Natural killer cell (primary cell): ENCODE measurements around the gene OR6N1. TPM values are rescaled to one million over a fixed set of nuclear protein-coding genes. Genes with fewer than 3 reads are reported as not detected.

ENCODE experiments used
- ATAC-seq, 3 donors: fragments of 150-1000 bp in 2 of 3; fragments of 200-7000 bp in 1 of 3; cut with Tn5 transposase; 1 replicate in 1 of 3; 2 replicates in 2 of 3; pipeline ENCODE4 v1.10.0; 2021; ENCODE audit warnings: mild to moderate bottlenecking in 2 of 3, moderate library complexity in 2 of 3
- DNase-seq, 2 donors: peaks; one replicate each; pipeline versions ENCODE4 v3.0.0 to v3.0.0-alpha.2; 2013 to 2021; ENCODE audit warnings: mixed read lengths in 1 of 2
- H3K27ac ChIP-seq: one replicate; pipeline ENCODE4 v1.5.1; 2013; ENCODE audit warnings: mild to moderate bottlenecking, low read length
- H3K27me3 ChIP-seq: one replicate; pipeline ENCODE4 v1.6.1; 2013; ENCODE audit warnings: low read length; ENCODE audit not compliant: control insufficient read depth, insufficient read depth
- H3K36me3 ChIP-seq: one replicate; pipeline ENCODE4 v1.6.1; 2013; ENCODE audit warnings: low read length; ENCODE audit not compliant: control insufficient read depth, insufficient read depth
- H3K4me1 ChIP-seq: one replicate; pipeline ENCODE4 v1.6.1; 2013; ENCODE audit warnings: low read length; ENCODE audit not compliant: control insufficient read depth, insufficient read depth
- H3K4me3 ChIP-seq: one replicate; pipeline ENCODE4 v1.5.1; 2013; ENCODE audit warnings: low read length
- H3K9me3 ChIP-seq: one replicate; pipeline ENCODE4 v1.6.1; 2013; ENCODE audit warnings: low read length; ENCODE audit not compliant: control insufficient read depth, insufficient read depth
- H3K27ac Mint-ChIP-seq, 2 donors: one replicate each; pipeline ENCODE4 v1.8.0; 2022; ENCODE audit warnings: mild to moderate bottlenecking in 2 of 2, mixed read lengths in 2 of 2, moderate library complexity in 1 of 2
- H3K27me3 Mint-ChIP-seq, 2 donors: one replicate each; pipeline ENCODE4 v1.8.0; 2022; ENCODE audit warnings: low read depth in 2 of 2, mixed read lengths in 2 of 2
- H3K36me3 Mint-ChIP-seq: one replicate; pipeline ENCODE4 v1.8.0; 2022; ENCODE audit warnings: mixed read lengths
- H3K4me1 Mint-ChIP-seq, 2 donors: one replicate each; pipeline ENCODE4 v1.8.0; 2022; ENCODE audit warnings: mixed read lengths in 2 of 2
- H3K4me3 Mint-ChIP-seq: one replicate; pipeline ENCODE4 v1.8.0; 2022; ENCODE audit warnings: mild to moderate bottlenecking, moderate library complexity, mixed read lengths
- H3K9me3 Mint-ChIP-seq, 2 donors: one replicate each; pipeline ENCODE4 v1.8.0; 2022; ENCODE audit warnings: mixed read lengths in 2 of 2
- WGBS: methylation state at CpG from one replicate; pipeline ENCODE4 v1.1.7; 2013; ENCODE audit warnings: missing lambda C conversion rate; ENCODE audit not compliant: insufficient coverage; 5-methylcytosine and 5-hydroxymethylcytosine counted together
- intact Hi-C: fragments of 100-400 bp; cut with micrococcal nuclease; formaldehyde crosslinking; loops from one replicate; pipeline ENCODE4 v1.14.2; 2022
- total RNA-seq, 4 donors: library from RNA; stranded (reverse); fragments of 120-200 nt in 1 of 4; gene quantifications; one replicate each; pipeline versions ENCODE4 v1.2.3 to v1.2.4, GENCODE V29; 2013 to 2022
- TF ChIP-seq, protein P1 (sequence below): fragments of 200-600 bp; IDR thresholded peaks from one replicate; pipeline ENCODE4 v1.8.0; 2022; ENCODE audit warnings: antibody characterized with exemption

The OR6N1 gene
- total RNA-seq, 3 donors from 2014 or later (not counting 1 experiment from before 2014, with no cell fraction given): 4.0 TPM; not detected in 2

DNA sequence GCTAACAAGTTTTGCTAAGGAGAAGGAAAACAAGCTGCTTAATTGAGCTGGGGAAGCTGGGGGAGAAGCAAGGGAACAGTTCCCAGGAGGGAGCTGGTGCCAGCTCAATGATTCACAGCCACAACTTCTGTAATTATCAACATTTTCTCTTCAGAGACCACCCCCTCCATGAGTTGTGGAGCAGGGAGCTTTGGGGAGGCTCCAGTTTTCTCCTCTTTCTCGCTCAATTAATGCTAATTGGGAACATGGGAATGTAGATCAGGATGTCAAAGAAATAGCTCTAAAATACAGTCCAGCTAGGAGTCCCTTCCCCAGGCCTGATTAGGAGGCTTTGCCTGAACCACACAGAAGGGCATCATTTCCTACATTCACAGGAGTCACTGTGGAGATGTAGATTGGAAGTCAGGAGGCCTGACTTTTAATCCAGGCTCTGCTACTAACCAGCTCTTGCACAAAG is 47.0 kb upstream of the OR6N1 start:
- H3K9me3 Mint-ChIP-seq: no peaks in the 10 kb centered on the region
- Histone ChIP-seq H3K9me3 (no peaks in the 10 kb centered on the region), H3K4me1 (peaks cover 14% of the 10 kb centered on the region), H3K4me3 (no peak overlapping the region), H3K27me3 (no peaks in the 10 kb centered on the region), H3K27ac (peak overlapping the region; percentile 63), H3K36me3 (no peaks in the 10 kb centered on the region)
- peak in 1 of 3 donors; percentile 30 for ATAC-seq
- no peaks in the 10 kb centered on the region for H3K27me3 Mint-ChIP-seq
- WGBS: no CpG with 5 or more reads among the region's 1 CpG
- intact Hi-C loops: loop anchor here (2.0 kb wide), 2 partner anchors 112 to 190 kb away; partner anchors contain the start of genes IFI16 and PYHIN1
- no peak for DNase-seq
- peak overlapping the region; percentile 85 to 87 for H3K27ac Mint-ChIP-seq
- H3K36me3 Mint-ChIP-seq: no peaks in the 10 kb centered on the region
- peak overlapping the region; percentile 84 for H3K4me3 Mint-ChIP-seq
- TF ChIP-seq, protein P1, sequence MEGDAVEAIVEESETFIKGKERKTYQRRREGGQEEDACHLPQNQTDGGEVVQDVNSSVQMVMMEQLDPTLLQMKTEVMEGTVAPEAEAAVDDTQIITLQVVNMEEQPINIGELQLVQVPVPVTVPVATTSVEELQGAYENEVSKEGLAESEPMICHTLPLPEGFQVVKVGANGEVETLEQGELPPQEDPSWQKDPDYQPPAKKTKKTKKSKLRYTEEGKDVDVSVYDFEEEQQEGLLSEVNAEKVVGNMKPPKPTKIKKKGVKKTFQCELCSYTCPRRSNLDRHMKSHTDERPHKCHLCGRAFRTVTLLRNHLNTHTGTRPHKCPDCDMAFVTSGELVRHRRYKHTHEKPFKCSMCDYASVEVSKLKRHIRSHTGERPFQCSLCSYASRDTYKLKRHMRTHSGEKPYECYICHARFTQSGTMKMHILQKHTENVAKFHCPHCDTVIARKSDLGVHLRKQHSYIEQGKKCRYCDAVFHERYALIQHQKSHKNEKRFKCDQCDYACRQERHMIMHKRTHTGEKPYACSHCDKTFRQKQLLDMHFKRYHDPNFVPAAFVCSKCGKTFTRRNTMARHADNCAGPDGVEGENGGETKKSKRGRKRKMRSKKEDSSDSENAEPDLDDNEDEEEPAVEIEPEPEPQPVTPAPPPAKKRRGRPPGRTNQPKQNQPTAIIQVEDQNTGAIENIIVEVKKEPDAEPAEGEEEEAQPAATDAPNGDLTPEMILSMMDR: no peak
- peaks cover 22 to 29% of the 10 kb centered on the region in 2 donors for H3K4me1 Mint-ChIP-seq

DNA sequence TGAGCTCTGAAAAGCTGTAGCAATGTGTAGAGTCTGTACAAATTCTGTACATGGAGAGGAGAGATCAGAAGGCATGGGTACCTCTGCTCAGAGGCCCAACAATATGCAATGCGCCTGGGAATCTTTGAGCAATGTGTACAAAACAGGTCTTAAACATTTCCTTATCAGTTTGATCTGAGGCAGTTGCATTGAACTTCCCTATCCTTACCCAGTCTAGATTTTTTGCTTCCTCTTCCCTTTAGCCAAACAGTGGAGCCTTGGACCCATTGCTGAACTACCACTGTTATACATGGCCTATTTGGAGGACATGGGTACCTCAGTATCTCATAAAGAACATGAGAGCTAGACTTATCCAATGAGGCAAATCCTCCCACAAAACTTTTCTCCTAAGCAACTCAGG is 46.6 kb upstream of the OR6N1 start:
- H3K4me1 ChIP-seq: peaks cover 14% of the 10 kb centered on the region
- peak overlapping the region; percentile 85 to 87 for H3K27ac Mint-ChIP-seq

DNA sequence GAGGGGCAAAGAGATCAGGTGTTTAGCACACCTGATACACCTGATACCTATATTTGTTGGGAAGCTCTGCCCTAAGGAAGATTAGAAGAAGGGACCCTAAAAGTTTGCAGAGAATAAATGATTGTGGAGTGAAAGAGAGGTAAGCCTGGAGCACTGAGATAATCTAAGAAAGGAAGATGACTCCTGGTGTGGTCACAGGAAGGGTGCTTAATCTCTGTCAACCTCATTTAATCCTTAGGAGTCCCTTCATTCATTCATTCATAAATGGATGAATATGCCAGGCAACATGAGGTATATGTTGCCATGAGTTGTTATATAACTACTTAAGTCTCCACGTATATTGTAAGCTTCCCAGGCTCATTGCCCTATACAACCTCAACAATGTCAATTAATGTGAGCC is 43.0 kb upstream of the OR6N1 start:
- DNase-seq: no peak
- no peak for ATAC-seq
- Mint-ChIP-seq H3K4me3 (no peak overlapping the region), H3K36me3 (no peaks in the 10 kb centered on the region), H3K27me3 (no peaks in the 10 kb centered on the region), H3K9me3 (no peaks in the 10 kb centered on the region), H3K4me1 (peaks cover 31 to 36% of the 10 kb centered on the region in 2 donors), H3K27ac (no peak overlapping the region)
- Histone ChIP-seq H3K27ac (no peak overlapping the region), H3K4me1 (peaks cover 12% of the 10 kb centered on the region), H3K36me3 (no peaks in the 10 kb centered on the region), H3K27me3 (no peaks in the 10 kb centered on the region), H3K4me3 (no peak overlapping the region), H3K9me3 (no peaks in the 10 kb centered on the region)
- intact Hi-C loops: no loop called here
- 80% methylated on average over 1 of the region's 1 CpG for WGBS
- TF ChIP-seq, protein P1: no peak

More for the DNA sequence above, 46.6 kb upstream of the OR6N1 start:
- peak overlapping the region; percentile 56 for H3K4me3 Mint-ChIP-seq
- H3K27me3 Mint-ChIP-seq: no peaks in the 10 kb centered on the region
- Histone ChIP-seq H3K36me3 (no peaks in the 10 kb centered on the region), H3K27ac (peak overlapping the region; percentile 63), H3K9me3 (no peaks in the 10 kb centered on the region), H3K4me3 (no peak overlapping the region), H3K27me3 (no peaks in the 10 kb centered on the region)
- H3K9me3 Mint-ChIP-seq: no peaks in the 10 kb centered on the region
- H3K4me1 Mint-ChIP-seq: peaks cover 22 to 29% of the 10 kb centered on the region in 2 donors
- no peaks in the 10 kb centered on the region for H3K36me3 Mint-ChIP-seq
- ATAC-seq (no peak), DNase-seq (no peak)
- WGBS: 85% methylated on average over 1 of the region's 1 CpG
- intact Hi-C loops: loop anchor here (2.0 kb wide), 2 partner anchors 112 to 190 kb away; partner anchors contain the start of genes IFI16 and PYHIN1
- TF ChIP-seq, protein P1: no peak

DNA sequence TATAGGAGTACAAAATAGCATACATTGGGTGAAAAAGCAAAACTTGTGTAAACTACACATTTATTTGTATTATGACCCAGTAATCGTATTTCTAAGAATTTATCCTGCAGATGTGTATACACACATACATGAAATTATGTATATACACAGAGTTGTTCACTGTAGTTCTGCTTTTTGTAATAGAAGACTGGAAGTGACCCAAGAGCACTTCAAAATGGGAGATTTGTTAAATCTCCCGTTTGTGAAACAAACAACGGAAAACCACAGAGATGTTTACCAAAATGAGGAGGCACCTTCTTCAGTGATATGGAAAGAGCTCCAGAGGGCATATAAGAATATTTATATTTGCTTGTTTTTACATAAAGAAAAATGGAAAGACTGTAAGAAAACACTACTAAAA is 41.2 kb upstream of the OR6N1 start:
- Histone ChIP-seq H3K9me3 (no peaks in the 10 kb centered on the region), H3K36me3 (no peaks in the 10 kb centered on the region), H3K27ac (no peak overlapping the region), H3K4me3 (no peak overlapping the region), H3K4me1 (peaks cover 4% of the 10 kb centered on the region), H3K27me3 (no peaks in the 10 kb centered on the region)
- Mint-ChIP-seq H3K4me3 (no peak overlapping the region), H3K27me3 (no peaks in the 10 kb centered on the region), H3K27ac (no peak overlapping the region), H3K4me1 (peaks cover 13 to 19% of the 10 kb centered on the region in 2 donors), H3K36me3 (no peaks in the 10 kb centered on the region), H3K9me3 (no peaks in the 10 kb centered on the region)
- ATAC-seq (no peak), DNase-seq (no peak)
- intact Hi-C loops: no loop called here
- TF ChIP-seq, protein P1: no peak
- WGBS: 26% methylated on average over 2 of the region's 3 CpGs
